Suppressor macrophage treated with lipopolysaccharide for 4 hours (primary cell): ENCODE results near the gene PLEKHM3.
A peak's percentile ranks its signal among the peaks of the same experiment; 100 is the strongest.

Experiments used
- DNase-seq: peaks from one replicate; pipeline ENCODE4 v3.0.0-alpha.2; 2020

Gene PLEKHM3

GRCh38 chr2:207879536-207879935 is 145.8 kb downstream of the PLEKHM3 start:
- no peak for DNase-seq

- peak; percentile 17 for DNase-seq
Measured at GRCh38 chr2:207876842-207877535, 148.3 kb downstream of the PLEKHM3 start.

- DNase-seq: no peak
Measured at GRCh38 chr2:207875473-207876212, 149.7 kb downstream of the PLEKHM3 start.

GRCh38 chr2:207873794-207874193 is 151.5 kb downstream of the PLEKHM3 start:
- DNase-seq: no peak

- no peak for DNase-seq
Measured at GRCh38 chr2:207871911-207872310, 153.4 kb downstream of the PLEKHM3 start.

- no peak for DNase-seq
Measured at GRCh38 chr2:207871506-207871905, 153.8 kb downstream of the PLEKHM3 start.

- DNase-seq: no peak
Measured at GRCh38 chr2:207870814-207871213, 154.5 kb downstream of the PLEKHM3 start.

GRCh38 chr2:207869784-207870778 is 155.2 kb downstream of the PLEKHM3 start:
- DNase-seq: peak; percentile 74

GRCh38 chr2:207868855-207869596 is 156.3 kb downstream of the PLEKHM3 start:
- DNase-seq: no peak

GRCh38 chr2:207867905-207868304 is 157.4 kb downstream of the PLEKHM3 start:
- no peak for DNase-seq

GRCh38 chr2:207867056-207867455 is 158.3 kb downstream of the PLEKHM3 start:
- DNase-seq: no peak

- no peak for DNase-seq
Measured at GRCh38 chr2:207865210-207865609, 160.1 kb downstream of the PLEKHM3 start.

- no peak for DNase-seq
Measured at GRCh38 chr2:207863345-207863744, 162.0 kb downstream of the PLEKHM3 start.

GRCh38 chr2:207861789-207862188 is 163.5 kb downstream of the PLEKHM3 start:
- DNase-seq: no peak

- no peak for DNase-seq
Measured at GRCh38 chr2:207860685-207861084, 164.6 kb downstream of the PLEKHM3 start.

GRCh38 chr2:207855591-207855990 is 169.7 kb downstream of the PLEKHM3 start:
- DNase-seq: no peak

- DNase-seq: no peak
Measured at GRCh38 chr2:207854484-207855440, 170.6 kb downstream of the PLEKHM3 start.

GRCh38 chr2:207852791-207853190 is 172.5 kb downstream of the PLEKHM3 start:
- no peak for DNase-seq

GRCh38 chr2:207849443-207849842 is 175.9 kb downstream of the PLEKHM3 start:
- no peak for DNase-seq

GRCh38 chr2:207848545-207848928 is 176.8 kb downstream of the PLEKHM3 start:
- DNase-seq: no peak
